ENCODE results near the gene ARHGEF33.

Gene ARHGEF33

GRCh38 chr2:39022642-39023235 is 133.1 kb downstream of the ARHGEF33 start:
- no peak overlapping the region for H3K4me3 ChIP-seq (ENCODE audit: low read depth in 1 of 2, low read length in 1 of 2)
- no peak overlapping the region for H3K27ac ChIP-seq
- TF ChIP-seq CTCF (IDR thresholded peaks at IDR 0.05): no peak
- H3K36me3 ChIP-seq: peaks cover 24% of the 10 kb centered on the region
- no peaks in the 10 kb centered on the region for H3K9me3 ChIP-seq
- H3K4me1 ChIP-seq (ENCODE audit: control insufficient read depth in 1 of 2, insufficient read depth in 1 of 2, low read depth in 1 of 2, low read length in 1 of 2): no peaks in the 10 kb centered on the region
- no peaks in the 10 kb centered on the region for H3K27me3 ChIP-seq

- no peaks in the 10 kb centered on the region for H3K4me1 ChIP-seq (ENCODE audit: control insufficient read depth in 1 of 2, insufficient read depth in 1 of 2, low read depth in 1 of 2, low read length in 1 of 2)
- H3K27ac ChIP-seq: no peak overlapping the region
- TF ChIP-seq CTCF (IDR thresholded peaks at IDR 0.05): no peak
- peaks cover 30% of the 10 kb centered on the region for H3K36me3 ChIP-seq
- no peaks in the 10 kb centered on the region for H3K9me3 ChIP-seq
- no peaks in the 10 kb centered on the region for H3K27me3 ChIP-seq
- H3K4me3 ChIP-seq (ENCODE audit: low read depth in 1 of 2, low read length in 1 of 2): no peak overlapping the region
Observed at GRCh38 chr2:39023649-39024048, 134.0 kb downstream of the ARHGEF33 start.

- H3K36me3 ChIP-seq: peaks cover 42% of the 10 kb centered on the region
- H3K27me3 ChIP-seq: no peaks in the 10 kb centered on the region
- H3K27ac ChIP-seq: no peak overlapping the region
- H3K4me3 ChIP-seq (ENCODE audit: low read depth in 1 of 2, low read length in 1 of 2): no peak overlapping the region
- H3K4me1 ChIP-seq (ENCODE audit: control insufficient read depth in 1 of 2, insufficient read depth in 1 of 2, low read depth in 1 of 2, low read length in 1 of 2): no peaks in the 10 kb centered on the region
- TF ChIP-seq CTCF (IDR thresholded peaks at IDR 0.05): no peak
- H3K9me3 ChIP-seq: no peaks in the 10 kb centered on the region
Observed at GRCh38 chr2:39024833-39025232, 135.2 kb downstream of the ARHGEF33 start.
